C4-2B (cell line): ENCODE measurements around the gene SEMA5A.

ENCODE experiments used
- CTCF ChIP-seq: fragments of 450-650 bp; conservative IDR thresholded peaks from 2 replicates; pipeline ENCODE4 v1.5.1; 2017; ENCODE audit warnings: mild to moderate bottlenecking
- ZFX ChIP-seq: fragments of 450-650 bp; IDR thresholded peaks from 2 replicates; pipeline ENCODE4 v1.6.1; 2017

- TF ChIP-seq CTCF (no peak), ZFX (no peak)
Measured at GRCh38 chr5:9497347-9497746, 48.5 kb downstream of the SEMA5A start.
